DMS153 treated with DMSO at 0.1 percent for 48 hours (cell line): ENCODE results near the gene CCL21.
A peak's percentile ranks its signal among the peaks of the same experiment; 100 is the strongest.

Source experiments
- DNase-seq: peaks from one replicate; lab custom pipeline; 2025; ENCODE audit not compliant: unreplicated experiment; lab: John Stamatoyannopoulos, UW

The CCL21 gene

DNA sequence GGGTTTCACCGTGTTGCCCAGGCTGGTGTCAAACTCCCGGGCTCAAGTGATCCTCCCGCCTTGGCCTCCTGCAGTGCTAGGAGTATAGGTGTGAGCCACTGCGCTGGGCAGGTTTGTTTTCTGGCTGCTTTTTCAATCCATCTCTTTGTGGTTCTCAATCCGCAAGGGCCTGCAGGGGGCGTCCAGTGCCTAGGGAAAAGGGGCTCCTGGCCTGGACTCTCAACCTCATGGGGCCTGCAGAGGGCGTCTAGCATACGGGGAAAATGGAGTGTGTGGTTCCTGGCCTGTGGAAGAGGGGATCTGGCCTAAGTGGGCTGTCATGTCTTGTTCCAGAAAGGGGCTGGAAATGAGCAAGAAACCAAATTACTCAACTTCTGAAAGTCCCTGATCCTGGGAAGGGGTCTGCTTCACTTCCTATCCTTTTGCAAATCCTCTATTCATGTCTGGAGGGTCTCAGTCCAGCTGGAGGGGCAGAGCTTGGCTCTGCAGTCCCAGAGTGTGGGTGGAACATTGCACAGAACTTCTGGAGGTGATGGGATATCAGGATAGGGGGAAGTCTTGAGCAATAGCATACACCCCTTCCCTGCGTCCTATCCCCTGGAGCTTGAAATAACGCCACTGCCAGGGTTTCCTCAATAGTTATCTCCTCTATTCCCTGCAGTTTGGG is 34.8 kb downstream of the CCL21 start:
- peak; percentile 38 for DNase-seq

DNA sequence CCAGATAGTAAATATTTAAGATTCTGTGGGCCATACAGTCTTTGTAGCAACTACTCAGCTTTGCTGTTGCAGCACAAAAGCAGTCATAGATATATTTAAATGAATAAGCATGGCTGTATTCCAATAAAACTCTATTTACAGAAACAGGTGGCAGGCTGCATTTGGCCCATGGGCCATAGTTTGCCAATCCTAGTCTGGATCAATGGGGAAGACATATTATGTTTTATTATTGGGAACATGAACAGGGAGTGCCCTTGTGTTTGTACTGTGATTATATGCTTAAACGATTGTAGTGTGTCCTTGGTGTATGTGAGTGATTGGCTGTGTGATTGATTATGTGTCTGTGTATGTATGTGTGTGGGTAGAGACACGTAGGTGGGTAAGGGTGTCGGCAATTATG is 35.5 kb downstream of the CCL21 start:
- no peak for DNase-seq

DNA sequence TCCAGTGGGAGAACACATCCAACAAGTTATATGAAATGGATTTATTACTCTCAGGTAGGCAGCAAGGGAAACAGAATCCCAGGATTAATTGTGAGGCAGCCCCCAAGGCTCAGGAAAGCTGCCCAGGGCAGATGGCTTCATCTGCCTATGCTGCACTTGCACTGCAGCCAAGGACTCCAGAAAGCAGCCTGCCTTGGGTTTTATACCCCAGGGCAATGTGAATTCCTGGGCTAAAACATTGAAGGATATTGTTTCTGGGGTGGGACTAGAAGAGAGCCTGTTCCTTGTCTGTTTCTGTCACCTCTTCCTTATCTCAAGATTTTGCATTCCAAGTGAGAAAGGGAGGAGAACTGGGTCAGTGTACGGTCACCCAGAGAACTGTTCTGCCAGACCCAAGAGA is 38.6 kb downstream of the CCL21 start:
- DNase-seq: no peak

DNA sequence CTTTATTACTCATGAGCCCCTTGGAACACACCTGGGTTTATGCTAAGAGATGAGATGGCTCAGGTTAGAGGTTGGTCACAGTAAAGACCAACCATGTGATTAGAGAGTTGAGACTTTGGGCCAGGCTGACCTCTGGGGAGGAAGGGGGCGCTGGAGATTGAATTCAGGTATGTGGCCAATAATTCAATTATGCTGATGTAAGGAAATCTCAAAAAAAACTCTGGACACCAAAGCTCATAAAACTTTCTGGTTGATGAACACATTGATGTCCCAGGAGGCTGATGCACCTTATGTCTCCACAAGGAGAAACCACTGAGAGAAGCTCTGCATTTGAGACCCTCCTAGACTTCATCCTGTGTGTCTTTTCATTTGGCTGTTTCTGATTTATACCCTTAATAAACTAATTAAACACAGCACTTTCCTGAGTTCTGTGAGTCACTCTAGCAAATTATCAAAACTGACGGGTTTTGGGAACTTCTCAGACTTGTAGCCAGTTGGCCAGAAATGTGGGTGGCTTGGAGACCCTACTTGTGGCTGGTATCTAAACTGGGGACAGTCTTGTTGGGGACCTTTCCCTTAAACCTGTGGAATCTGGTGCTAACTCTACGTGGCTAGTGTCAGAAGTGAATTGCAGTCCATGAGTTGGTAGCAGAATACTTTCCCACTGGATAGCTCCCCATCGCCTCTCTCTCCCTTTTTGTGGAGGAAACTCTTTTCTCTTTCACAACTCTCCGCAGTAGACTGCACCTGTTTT is 40.0 kb downstream of the CCL21 start:
- no peak for DNase-seq

DNA sequence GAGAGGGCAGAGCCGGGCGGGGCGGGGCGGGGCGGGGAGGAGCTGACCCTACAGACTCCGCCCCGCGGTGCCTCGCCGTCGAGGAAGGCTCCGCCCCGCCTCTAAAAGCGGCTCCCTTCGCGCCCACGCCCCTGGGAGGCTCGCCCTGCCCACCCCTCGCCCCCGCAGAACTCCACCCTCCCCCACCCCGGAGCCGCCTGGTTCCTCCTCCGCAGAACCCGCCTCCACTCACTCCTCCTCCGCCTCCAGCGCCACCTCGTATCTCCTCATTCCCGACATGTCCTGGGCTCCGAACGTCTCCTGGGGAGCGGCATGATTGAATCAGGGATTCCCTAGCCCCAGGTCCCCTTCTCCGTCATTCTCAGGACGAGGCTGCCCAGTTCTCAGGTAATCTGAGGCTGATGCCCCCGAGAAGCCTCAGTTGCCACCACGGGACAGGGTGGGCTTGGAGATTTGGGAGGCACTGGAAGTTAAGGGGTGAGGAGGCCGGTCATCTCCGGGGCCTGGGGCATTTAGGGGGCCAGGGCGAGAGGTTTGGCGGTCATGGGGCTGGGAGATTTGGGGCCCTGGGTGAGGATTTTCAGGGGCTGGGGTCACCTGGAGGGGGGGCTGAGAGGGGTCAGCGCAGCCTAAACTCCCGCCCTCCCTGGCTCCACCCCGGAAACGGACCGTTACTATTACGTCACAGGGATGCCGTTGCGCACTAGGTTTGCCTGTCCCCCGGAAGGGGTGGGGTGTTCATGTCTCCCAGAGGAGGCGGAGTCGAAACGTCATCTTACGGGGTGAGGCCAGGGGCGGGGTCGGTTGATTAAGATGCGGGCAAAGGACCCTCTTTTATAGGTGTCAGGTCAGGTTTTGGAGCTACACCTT is 44.3 kb downstream of the CCL21 start:
- DNase-seq: peak; percentile 81

DNA sequence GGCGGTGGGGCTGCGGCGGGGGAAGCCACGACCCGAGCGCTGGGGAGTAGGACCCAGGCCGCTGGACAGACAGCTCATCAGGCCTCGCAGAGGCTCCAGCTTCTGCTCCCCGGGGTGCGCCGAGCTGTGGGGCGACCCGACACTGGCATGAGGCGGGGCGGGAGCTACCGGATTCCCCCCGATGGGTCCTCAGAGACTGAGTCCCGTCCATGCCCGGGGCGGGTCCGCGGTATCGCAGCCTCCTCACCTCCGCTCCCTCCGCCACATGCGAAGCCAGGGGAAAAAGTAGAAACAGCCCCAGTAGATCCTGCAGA is 44.9 kb downstream of the CCL21 start:
- no peak for DNase-seq

DNA sequence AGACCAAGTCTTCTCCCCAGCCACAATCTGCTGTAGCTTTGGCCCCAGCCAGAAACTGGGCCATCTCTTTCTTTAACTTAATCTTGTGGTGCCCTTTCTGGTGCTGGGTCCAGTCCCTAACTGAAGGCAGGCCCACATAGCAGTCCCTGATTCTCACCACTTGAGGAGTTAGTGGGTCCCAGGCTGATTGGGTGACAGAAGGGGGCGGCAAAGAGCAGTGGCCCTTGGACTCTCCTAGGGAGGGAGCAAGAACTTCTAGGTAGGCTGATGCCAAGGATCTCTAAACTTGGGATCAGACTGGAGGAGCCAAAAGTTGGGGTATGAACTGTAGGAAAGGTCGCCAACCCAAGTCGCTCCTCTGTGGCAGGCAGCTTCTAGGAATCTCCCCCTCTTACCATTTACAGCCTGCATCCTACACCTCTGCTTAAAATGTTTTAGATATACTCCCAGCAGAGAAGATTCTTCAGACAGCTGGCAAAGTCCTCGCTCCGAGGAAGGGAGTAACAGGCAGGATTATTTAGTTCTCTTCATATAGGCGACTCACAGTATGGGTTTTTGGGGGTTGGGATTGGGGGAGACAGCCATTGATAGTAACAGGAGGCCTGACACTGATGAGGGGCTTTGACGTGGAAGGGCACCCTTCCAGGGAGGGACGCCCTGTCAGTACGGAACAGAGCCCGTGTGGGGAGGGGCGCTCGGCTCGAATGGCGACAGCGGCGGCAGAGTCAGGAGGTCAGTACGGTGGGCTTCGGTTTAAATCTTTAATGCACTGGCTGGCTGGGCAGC is 45.5 kb downstream of the CCL21 start:
- peak; percentile 29 for DNase-seq

DNA sequence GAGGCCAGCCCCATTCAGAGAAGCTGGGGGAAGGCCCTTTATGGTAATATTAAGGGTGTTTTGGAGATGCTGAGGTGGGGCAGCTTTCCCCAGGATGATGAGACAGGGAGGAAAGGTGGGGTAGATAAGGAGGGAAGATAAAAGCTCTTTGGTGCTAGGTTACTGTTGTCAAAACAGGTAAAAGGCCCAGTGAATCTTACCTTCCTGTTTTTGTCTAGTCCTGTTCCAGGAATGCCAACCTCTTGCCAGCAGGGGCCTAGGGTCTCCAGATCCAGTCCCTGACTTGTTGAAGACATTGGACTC is 46.7 kb downstream of the CCL21 start:
- no peak for DNase-seq

DNA sequence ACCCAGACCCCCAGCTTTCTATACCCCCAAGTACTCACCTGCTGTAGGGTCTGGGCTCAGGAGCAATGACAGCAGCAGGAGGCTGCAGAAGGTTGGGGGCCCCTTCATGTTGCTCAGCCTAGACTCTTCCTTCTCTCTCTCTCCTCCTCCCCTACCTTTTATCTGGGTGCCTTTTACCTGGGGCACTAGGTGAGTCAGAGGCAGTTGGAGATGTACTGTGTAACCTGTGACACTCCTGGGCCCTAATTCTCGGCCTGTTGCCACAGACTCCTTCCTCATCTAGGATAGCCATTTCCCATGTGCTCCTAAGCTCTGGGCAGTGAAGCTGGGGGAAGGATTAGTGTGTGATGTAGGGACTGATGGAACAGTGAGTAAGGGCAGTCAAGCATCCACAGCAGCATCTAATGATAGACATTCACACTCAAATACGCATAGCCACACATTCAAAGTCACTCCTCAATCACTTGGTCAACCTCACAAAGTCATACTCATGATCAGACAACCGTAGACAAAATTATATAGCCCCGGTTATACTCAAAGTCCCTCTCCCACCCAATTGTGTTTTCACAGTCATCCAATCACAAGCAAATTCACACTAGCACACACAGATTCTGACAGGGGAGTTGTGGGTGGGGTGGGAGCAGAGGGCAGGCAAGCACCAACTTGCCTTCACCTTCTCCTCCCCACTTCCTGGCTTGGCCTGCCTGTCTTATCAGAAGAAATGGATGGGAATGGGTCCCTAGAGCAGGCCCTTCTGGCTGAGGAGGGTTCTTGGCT is 47.2 kb downstream of the CCL21 start, which contains the start of gene CCL27:
TSS of gene CCL27 (minus strand) at position 132 of the 777 bp plus-strand sequence. CDS start at position 108, 24 bp downstream.
- no peak for DNase-seq

DNA sequence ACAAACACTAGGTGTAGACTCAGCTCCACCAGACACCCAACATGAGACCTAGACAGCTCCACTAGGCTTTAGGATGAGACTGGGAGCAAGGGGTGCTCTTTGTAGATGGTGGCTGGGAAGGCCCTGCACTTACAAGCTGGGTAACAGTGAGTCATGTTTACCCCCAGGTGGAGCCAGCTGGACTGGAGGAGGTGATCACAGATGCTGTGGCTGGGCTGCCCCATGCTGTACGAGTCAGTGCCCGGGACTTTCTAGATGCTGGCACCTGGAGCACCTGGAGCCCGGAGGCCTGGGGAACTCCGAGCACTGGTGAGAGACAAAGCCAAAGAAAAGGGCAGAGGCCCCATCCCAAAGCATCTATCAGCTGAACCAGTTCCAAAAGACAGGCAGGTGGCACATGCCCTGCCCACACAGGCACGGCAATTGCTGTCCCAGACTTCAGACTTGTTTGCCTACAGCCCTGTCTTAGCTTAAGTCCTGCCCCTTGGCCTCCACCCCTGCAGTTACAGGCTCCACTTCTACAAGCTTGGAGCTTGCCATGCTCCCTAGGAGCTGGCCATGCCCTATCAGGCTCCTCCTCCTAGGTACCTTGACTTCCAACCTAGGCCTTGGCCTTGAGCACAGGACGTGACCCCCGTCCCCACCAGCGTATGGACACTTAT is 50.2 kb downstream of the CCL21 start:
- DNase-seq: no peak
